Astrocyte (in vitro differentiated cells and primary cell): ENCODE data around the gene PASD1. TPM values are rescaled to one million over a fixed set of nuclear protein-coding genes. Genes with fewer than 3 reads are reported as not detected.
"Not testable (repeated sequence)": the region's sequence is repeated elsewhere in the genome, so short reads cannot be mapped to it uniquely, and the experiment has no call there.

Source experiments
- DNase-seq: peaks from one replicate; pipeline ENCODE4 v3.0.0-alpha.2; 2010; ENCODE audit warnings: low read depth
- FAIRE-seq: peaks from 2 replicates; lab custom pipeline; 2011; peaks lifted over from hg19 to GRCh38; lab: Jason Lieb, UNC
- H2AFZ ChIP-seq: 2 replicates; pipeline ENCODE4 v1.6.0; 2012; ENCODE audit warnings: low read depth, low read length, inconsistent platforms
- H3K27ac ChIP-seq: 2 replicates; pipeline ENCODE4 v1.5.1; 2011; ENCODE audit warnings: low read depth, low read length, inconsistent platforms
- H3K27me3 ChIP-seq: 2 replicates; pipeline ENCODE4 v1.6.0; 2011; ENCODE audit warnings: low read length, inconsistent platforms; ENCODE audit not compliant: insufficient read depth
- H3K36me3 ChIP-seq: 2 replicates; pipeline ENCODE4 v1.5.1; 2011; ENCODE audit warnings: low read length, inconsistent platforms; ENCODE audit not compliant: insufficient read depth
- H3K4me1 ChIP-seq: 2 replicates; pipeline ENCODE4 v1.5.1; 2011; ENCODE audit warnings: low read length, inconsistent platforms; ENCODE audit not compliant: insufficient read depth
- H3K4me2 ChIP-seq: 2 replicates; pipeline ENCODE4 v1.6.0; 2012; ENCODE audit warnings: low read length, inconsistent platforms
- H3K4me3 ChIP-seq: 2 replicates; pipeline ENCODE4 v1.5.1; 2011; ENCODE audit warnings: low read depth, mild to moderate bottlenecking, low read length, inconsistent platforms; ENCODE audit not compliant: insufficient read depth
- H3K79me2 ChIP-seq: 2 replicates; pipeline ENCODE4 v1.6.0; 2012; ENCODE audit warnings: mild to moderate bottlenecking, low read length, inconsistent platforms; ENCODE audit not compliant: insufficient read depth
- H3K9ac ChIP-seq: 2 replicates; pipeline ENCODE4 v1.6.0; 2012; ENCODE audit warnings: mild to moderate bottlenecking, low read length, inconsistent platforms
- H3K9me3 ChIP-seq: 2 replicates; pipeline ENCODE4 v1.5.1; 2012; ENCODE audit warnings: low read depth, mild to moderate bottlenecking, low read length, inconsistent platforms; ENCODE audit not compliant: insufficient read depth
- H4K20me1 ChIP-seq: 2 replicates; pipeline ENCODE4 v1.6.0; 2012; ENCODE audit warnings: low read length, inconsistent platforms; ENCODE audit not compliant: insufficient read depth
- H3K27ac Mint-ChIP-seq: one replicate; pipeline ENCODE4 v1.8.0; 2021; ENCODE audit warnings: mild to moderate bottlenecking, mixed read lengths; ENCODE audit not compliant: unreplicated experiment
- H3K27me3 Mint-ChIP-seq: one replicate; pipeline ENCODE4 v1.8.0; 2021; ENCODE audit warnings: low read depth, mixed read lengths; ENCODE audit not compliant: unreplicated experiment
- H3K36me3 Mint-ChIP-seq: one replicate; pipeline ENCODE4 v1.8.0; 2021; ENCODE audit warnings: low read depth, mixed read lengths; ENCODE audit not compliant: unreplicated experiment
- H3K4me1 Mint-ChIP-seq: one replicate; pipeline ENCODE4 v1.8.0; 2021; ENCODE audit warnings: low read depth, mixed read lengths; ENCODE audit not compliant: unreplicated experiment
- H3K4me3 Mint-ChIP-seq: one replicate; pipeline ENCODE4 v1.8.0; 2021; ENCODE audit warnings: mild to moderate bottlenecking, moderate library complexity, mixed read lengths; ENCODE audit not compliant: unreplicated experiment
- H3K9me3 Mint-ChIP-seq: one replicate; pipeline ENCODE4 v1.8.0; 2021; ENCODE audit warnings: mild to moderate bottlenecking, mixed read lengths; ENCODE audit not compliant: unreplicated experiment
- CTCF ChIP-seq: IDR thresholded peaks from 2 replicates; pipeline ENCODE4 v1.5.1; 2011; ENCODE audit warnings: low read depth, mild to moderate bottlenecking, inconsistent platforms, low read length, moderate library complexity; ENCODE audit not compliant: insufficient read depth
- EZH2 ChIP-seq: IDR thresholded peaks from 2 replicates; pipeline ENCODE4 v1.6.1; 2012; ENCODE audit warnings: mild to moderate bottlenecking, low read length, inconsistent platforms; ENCODE audit not compliant: insufficient read depth
- total RNA-seq: library from RNA; stranded (reverse); gene quantifications from 2 replicates; pipeline ENCODE4 v1.2.1, GENCODE V29; 2021

PASD1 gene
- total RNA-seq, 1 donor from 2014 or later, result not detected

GRCh38 chrX:151551176-151551575, 12.3 kb upstream of the PASD1 start:
- not testable (repeated sequence) for H3K9ac ChIP-seq, DNase-seq, FAIRE-seq, H3K27ac ChIP-seq, H4K20me1 ChIP-seq, H3K27ac Mint-ChIP-seq, H3K36me3 Mint-ChIP-seq, H3K27me3 Mint-ChIP-seq, H3K9me3 ChIP-seq, H3K27me3 ChIP-seq, H3K79me2 ChIP-seq, H2AFZ ChIP-seq, H3K4me1 ChIP-seq, H3K4me3 Mint-ChIP-seq, H3K4me1 Mint-ChIP-seq, H3K4me2 ChIP-seq, H3K4me3 ChIP-seq, H3K9me3 Mint-ChIP-seq, H3K36me3 ChIP-seq

- DNase-seq (no peak), FAIRE-seq (no peak)
- no peak overlapping the region for H3K27ac Mint-ChIP-seq
- Histone ChIP-seq H2AFZ (no peak overlapping the region), H3K4me2 (no peak overlapping the region), H3K4me1 (no peaks in the 10 kb centered on the region), H3K4me3 (no peak overlapping the region), H3K27ac (no peak overlapping the region), H3K36me3 (no peaks in the 10 kb centered on the region), H3K9me3 (no peaks in the 10 kb centered on the region), H3K27me3 (no peaks in the 10 kb centered on the region), H3K79me2 (no peaks in the 10 kb centered on the region), H3K9ac (no peak overlapping the region), H4K20me1 (no peaks in the 10 kb centered on the region)
- H3K4me1 Mint-ChIP-seq, result no peaks in the 10 kb centered on the region
- H3K9me3 Mint-ChIP-seq, result no peaks in the 10 kb centered on the region
- TF ChIP-seq CTCF (no peak), EZH2 (no peak)
- H3K4me3 Mint-ChIP-seq, result no peak overlapping the region
- H3K27me3 Mint-ChIP-seq, result no peaks in the 10 kb centered on the region
- no peaks in the 10 kb centered on the region for H3K36me3 Mint-ChIP-seq
These were observed 10.7 kb upstream of the PASD1 start for GRCh38 chrX:151552743-151553142.

GRCh38 chrX:151555301-151555700, 8.2 kb upstream of the PASD1 start:
- H3K27me3 ChIP-seq, H3K27me3 Mint-ChIP-seq, H3K4me1 ChIP-seq, H3K79me2 ChIP-seq, H3K36me3 ChIP-seq, H3K27ac Mint-ChIP-seq, H3K4me3 ChIP-seq, H2AFZ ChIP-seq, H3K9ac ChIP-seq, DNase-seq, H3K9me3 ChIP-seq, FAIRE-seq, H3K4me2 ChIP-seq, H3K4me1 Mint-ChIP-seq, H3K27ac ChIP-seq, H4K20me1 ChIP-seq, H3K4me3 Mint-ChIP-seq, H3K36me3 Mint-ChIP-seq, H3K9me3 Mint-ChIP-seq: not testable (repeated sequence)

GRCh38 chrX:151562485-151562884, 990 bp upstream of the PASD1 start:
- not testable (repeated sequence) for H3K4me1 Mint-ChIP-seq, H3K27ac Mint-ChIP-seq, H3K36me3 Mint-ChIP-seq, H3K27me3 ChIP-seq, H3K4me2 ChIP-seq, H3K4me1 ChIP-seq, H3K36me3 ChIP-seq, H3K79me2 ChIP-seq, H3K4me3 ChIP-seq, H4K20me1 ChIP-seq, H3K9ac ChIP-seq, FAIRE-seq, H3K9me3 ChIP-seq, DNase-seq, H2AFZ ChIP-seq, H3K9me3 Mint-ChIP-seq, H3K4me3 Mint-ChIP-seq, H3K27ac ChIP-seq, H3K27me3 Mint-ChIP-seq

- not testable (repeated sequence) for FAIRE-seq, H3K27ac Mint-ChIP-seq
These were observed 472 bp upstream of the PASD1 start for GRCh38 chrX:151563003-151563402.

More at GRCh38 chrX:151563003-151563402, 472 bp upstream of the PASD1 start:
- H3K36me3 Mint-ChIP-seq, H3K9me3 Mint-ChIP-seq, H4K20me1 ChIP-seq, H3K27ac ChIP-seq, H3K9me3 ChIP-seq, H3K4me2 ChIP-seq, H3K27me3 Mint-ChIP-seq, H3K4me1 Mint-ChIP-seq, DNase-seq, H3K4me1 ChIP-seq, H3K4me3 Mint-ChIP-seq, H3K79me2 ChIP-seq, H3K4me3 ChIP-seq, H3K36me3 ChIP-seq, H3K9ac ChIP-seq, H3K27me3 ChIP-seq, H2AFZ ChIP-seq: not testable (repeated sequence)
